Thyroid gland (tissue), 4 donors: ENCODE results near the gene FDXACB1.

ENCODE experiments used
- POLR2A ChIP-seq, 2 donors: fragments of 450-650 bp; IDR thresholded peaks; one replicate each; pipeline ENCODE4 v1.6.1; 2017; ENCODE audit warnings: antibody characterized with exemption in 2 of 2, mild to moderate bottlenecking in 2 of 2, moderate library complexity in 1 of 2
- TF ChIP-seq, protein P1 (sequence below), 6 experiments: fragments of 200-600 bp in 3 of 6; fragments of 450-650 bp in 3 of 6; sonication (generic) in 3 of 6; IDR thresholded peaks; one replicate each; pipeline ENCODE4 v1.5.1; 2016 to 2019; ENCODE audit warnings: antibody characterized with exemption in 6 of 6, mild to moderate bottlenecking in 2 of 6, inconsistent platforms in 1 of 6, moderate library complexity in 1 of 6

GRCh38 chr11:111922803-111923202 lies 43.8 kb upstream of the FDXACB1 start:
- no peak for TF ChIP-seq POLR2A (IDR thresholded peaks at IDR 0.05)
- TF ChIP-seq, protein P1, sequence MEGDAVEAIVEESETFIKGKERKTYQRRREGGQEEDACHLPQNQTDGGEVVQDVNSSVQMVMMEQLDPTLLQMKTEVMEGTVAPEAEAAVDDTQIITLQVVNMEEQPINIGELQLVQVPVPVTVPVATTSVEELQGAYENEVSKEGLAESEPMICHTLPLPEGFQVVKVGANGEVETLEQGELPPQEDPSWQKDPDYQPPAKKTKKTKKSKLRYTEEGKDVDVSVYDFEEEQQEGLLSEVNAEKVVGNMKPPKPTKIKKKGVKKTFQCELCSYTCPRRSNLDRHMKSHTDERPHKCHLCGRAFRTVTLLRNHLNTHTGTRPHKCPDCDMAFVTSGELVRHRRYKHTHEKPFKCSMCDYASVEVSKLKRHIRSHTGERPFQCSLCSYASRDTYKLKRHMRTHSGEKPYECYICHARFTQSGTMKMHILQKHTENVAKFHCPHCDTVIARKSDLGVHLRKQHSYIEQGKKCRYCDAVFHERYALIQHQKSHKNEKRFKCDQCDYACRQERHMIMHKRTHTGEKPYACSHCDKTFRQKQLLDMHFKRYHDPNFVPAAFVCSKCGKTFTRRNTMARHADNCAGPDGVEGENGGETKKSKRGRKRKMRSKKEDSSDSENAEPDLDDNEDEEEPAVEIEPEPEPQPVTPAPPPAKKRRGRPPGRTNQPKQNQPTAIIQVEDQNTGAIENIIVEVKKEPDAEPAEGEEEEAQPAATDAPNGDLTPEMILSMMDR (IDR thresholded peaks at IDR 0.05) = no peak
